Dedifferentiated amniotic fluid mesenchymal stem cell (primary cell): ENCODE results near the gene LDLRAD4.
"Not testable (repeated sequence)": the region's sequence is repeated elsewhere in the genome, so short reads cannot be mapped to it uniquely, and the experiment has no call there.

Experiments used
- DNase-seq: peaks from one replicate; pipeline ENCODE4 v3.0.0-alpha.2; 2016; ENCODE audit errors: extremely low spot score

Gene LDLRAD4

DNA sequence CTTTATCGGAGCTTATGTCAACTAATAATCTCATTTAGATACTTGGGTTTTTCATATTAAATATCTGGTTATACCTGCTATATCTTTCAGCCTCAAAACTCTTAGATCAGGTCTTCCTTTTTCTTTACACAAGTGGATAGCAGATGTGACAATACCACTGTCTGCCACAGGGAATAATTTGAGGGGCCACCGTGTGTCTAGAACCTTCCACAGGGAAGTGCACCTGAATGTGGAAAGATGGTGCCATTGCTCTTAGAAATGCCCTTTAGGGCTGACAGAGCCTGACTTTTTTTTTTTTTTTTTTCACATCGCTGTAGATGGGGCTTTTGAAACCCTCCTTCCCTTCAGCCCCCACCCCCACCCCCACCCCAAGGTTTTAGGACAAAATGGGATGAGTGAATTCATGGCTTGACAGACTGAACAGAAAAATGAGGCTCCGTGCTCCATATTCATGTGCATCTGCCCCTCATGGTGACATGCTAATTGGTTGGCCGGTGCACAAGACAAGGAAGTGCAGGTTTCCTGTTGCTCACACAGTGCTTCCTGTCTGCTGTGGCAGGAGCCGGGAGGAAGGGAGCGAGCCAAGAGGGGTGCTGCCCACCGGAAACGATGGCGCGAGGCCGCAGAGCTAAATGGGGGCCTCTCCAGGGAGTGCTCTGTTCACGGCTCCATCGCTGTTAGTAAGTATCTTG lies 246.0 kb downstream of the LDLRAD4 start:
- DNase-seq = no peak

DNA sequence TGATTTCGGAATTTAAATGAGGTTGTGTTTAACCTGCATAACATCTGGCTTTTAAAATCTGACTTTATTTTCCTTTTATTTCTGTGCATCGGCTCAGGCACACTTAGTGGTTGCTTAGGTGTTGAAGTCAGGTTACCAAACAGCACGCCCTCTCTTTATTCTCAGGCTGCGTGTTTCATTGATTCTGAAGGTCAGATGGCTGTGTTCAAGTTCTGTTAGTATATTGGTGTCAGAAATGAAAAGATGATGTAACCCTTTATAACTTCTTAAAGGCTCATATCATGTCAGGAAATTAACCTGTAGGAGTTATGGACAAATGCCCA lies 246.5 kb downstream of the LDLRAD4 start:
- DNase-seq = no peak

DNA sequence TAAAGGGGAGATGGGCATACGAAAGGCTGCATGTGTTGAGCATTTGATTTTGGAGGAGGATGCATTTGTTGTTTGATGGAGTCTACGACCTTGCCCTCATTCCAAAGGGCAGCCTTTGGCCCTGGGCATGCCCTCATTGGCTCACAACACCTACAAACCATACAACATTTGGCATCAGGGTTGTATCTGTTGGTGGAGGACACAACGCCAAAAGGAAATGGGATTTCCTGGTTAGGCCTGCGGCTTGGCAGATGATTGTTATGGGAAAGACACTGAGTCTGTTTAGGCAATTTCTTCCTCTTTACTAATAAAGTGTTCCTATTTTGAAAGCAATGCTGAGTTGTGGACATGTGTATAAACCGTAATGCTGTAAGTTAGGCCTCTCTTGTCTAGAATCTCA lies 246.9 kb downstream of the LDLRAD4 start:
- no peak for DNase-seq

DNA sequence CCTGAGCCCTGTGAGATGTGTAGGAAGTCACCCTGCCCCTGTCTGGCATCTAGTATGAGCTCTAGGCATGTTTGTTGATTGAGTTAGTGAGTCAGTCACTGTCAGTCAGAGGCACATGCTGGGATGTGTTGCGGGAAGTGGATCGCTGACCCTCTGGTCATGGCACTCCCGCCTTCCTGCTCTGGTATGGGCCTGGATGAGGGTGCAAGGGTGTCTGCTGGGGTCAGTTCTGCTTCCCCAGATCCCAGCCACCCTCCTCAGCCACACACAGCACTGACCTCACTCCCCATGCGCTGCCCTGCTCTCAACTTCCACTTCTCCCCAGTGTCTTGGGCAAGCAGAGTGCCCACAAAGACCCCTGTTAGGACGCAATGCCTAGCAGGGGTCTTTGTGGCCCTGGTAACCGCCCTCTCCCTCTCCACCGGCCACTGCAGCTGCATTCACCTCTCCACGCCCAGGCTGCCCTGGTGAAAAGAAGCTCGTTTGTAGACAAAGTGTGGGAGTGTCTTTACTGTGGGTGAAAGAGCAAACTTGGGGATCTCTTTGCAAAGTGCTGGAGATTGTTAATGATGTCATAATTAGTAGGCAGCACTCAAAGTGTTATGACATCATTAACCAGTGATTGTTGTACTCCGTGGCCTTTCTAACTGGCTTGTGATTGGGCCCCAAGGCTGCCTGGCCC lies 252.1 kb downstream of the LDLRAD4 start:
- no peak for DNase-seq

DNA sequence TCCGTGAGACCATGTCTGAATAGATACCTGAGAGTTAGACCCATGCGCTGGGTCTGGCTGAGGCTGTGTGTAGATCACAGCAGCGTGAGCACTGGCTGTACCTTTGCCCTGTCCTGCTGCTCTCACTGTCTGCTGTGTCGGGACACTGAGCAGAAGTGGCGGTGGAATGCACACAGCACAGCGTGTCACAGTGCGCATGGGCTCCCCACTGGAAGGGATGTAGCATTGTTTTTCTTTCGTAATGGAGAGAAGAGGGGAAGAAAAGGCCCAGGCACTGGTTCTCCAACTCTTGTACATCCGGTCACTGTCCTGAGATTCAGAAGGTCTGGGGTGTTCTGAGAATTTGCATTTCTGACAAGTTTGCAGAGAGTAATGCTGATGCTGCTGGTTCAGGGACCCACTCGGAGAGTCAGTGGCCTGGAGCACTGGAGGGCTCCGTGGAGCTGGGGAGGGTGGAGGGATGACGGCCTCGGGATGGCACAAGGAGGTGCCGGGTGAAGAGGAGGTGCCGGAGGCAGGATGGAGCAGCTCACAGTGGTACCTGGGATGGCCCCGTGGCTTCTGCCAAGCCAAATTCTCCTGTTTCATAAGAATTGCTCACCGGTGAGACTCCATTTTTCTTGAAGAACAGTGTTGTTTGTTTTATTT lies 252.8 kb downstream of the LDLRAD4 start:
- DNase-seq = no peak

DNA sequence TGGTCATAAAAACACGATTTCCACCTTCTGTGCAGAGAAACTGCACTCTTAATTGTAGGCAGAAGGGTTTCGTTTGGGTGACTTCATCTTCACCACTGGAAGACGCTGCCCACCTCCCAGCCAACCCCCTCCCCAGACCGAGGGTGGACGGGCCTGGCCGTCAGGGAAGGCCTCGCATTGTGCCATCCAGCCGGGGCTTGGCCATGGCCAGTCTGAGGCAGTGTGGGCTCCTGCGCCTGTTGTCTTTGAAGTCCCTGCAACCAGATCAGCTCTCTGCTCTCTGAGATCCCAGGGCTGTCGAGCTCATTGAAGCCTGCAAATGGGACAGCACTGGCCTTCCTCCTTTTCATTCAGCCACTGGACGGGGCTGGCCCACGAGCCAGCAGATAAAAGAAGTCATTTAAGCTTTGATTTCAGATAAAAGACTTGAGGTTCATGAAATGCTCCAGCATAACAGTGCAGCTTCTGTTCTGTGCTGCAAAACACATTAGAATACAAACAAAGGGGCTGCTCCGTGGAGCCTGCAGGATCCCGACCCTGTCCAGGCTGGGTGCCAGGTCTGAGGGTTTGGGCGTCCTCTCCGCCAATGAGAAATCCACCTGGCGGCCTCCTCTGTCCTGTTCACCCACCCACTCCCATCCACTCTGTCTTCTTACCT lies 253.5 kb downstream of the LDLRAD4 start:
- DNase-seq = no peak

DNA sequence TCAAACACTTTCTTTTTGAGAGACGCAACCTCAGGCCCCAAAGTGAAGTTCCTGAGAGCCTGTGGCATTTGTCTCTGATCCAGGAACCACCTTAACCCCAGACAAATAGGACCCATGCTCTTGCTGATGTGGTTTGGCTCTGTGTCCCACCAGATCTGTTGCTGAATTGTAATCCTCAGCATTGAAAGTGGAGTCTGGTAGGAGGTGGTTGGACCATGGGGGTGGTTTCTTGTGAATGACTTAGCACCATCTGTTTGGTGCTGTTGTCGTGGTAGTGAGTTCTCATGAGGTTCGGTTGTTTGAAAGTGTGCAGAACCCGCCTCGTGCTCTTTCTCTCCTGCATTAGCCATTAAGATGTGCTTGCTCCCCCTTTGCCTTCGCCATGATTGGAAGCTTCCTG lies 255.2 kb downstream of the LDLRAD4 start:
- no peak for DNase-seq

DNA sequence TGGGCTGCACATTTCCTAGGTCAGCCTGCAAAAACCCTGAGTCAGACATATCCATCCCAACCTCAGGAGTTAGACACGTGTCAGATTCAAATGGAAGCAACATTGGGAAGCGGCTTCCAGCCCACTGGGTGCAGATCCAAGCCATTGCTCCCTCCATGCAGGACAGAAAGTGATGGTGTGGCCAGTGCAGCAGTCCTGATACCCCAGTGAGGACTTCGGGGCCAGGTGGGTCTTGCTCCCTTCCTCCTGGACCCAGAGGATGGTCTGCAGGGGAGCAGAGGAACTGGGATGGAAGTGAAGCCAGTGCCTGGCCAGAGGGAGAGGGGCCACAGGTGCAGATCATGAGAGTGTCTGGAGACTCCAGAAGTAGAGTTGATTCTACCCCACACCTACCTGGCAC lies 255.8 kb downstream of the LDLRAD4 start:
- DNase-seq = no peak

DNA sequence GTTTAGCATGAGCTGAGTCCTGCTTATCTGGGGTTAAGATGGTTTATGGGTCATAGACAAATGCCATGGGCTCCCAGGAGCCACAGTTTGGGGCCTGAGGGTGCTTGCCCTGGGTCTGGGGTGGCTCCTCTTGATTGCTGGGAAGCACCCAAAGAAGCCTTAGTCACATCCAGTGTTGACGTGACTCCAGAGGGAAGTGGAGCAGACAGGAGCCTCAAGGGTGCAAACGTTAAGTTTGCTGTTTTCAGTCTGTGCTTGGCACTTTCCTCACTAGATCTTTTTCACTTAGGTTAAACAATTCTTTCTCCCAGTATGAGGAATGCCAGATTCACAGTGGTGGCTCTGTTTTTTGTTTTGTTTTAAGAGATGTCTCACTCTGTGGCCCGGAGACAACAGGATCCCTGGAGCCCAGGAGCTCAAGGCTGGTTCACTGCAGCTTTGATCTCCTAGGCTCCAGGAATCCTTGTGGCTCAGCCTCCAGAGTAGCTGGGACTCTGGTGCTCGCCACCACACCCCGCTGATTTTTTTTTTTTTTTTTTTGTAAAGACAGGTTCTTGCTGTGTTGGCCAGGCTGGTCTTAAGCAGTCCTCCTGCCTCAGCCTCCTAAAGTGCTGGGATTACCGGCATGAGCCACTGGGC lies 256.5 kb downstream of the LDLRAD4 start:
- no peak for DNase-seq

DNA sequence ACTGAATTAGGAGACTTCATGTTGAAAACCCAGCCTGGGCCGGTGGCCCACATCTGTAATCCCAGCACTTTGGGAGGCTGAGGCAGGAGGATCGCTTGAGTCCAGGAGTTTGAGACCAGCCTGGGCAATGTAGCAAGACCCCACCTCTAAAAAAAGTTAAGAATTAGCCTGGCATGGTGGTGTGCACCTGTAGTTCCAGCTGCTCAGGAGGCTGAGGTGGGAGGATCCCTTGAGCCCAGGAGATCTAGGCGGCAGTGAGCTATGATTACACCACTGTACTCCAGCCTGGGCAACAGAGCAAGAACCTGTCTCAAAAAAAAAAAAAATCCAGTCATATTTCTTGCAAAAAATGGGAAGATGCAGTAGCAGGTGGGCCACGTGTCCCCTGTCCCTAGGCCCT lies 257.8 kb downstream of the LDLRAD4 start:
- not testable (repeated sequence) for DNase-seq

DNA sequence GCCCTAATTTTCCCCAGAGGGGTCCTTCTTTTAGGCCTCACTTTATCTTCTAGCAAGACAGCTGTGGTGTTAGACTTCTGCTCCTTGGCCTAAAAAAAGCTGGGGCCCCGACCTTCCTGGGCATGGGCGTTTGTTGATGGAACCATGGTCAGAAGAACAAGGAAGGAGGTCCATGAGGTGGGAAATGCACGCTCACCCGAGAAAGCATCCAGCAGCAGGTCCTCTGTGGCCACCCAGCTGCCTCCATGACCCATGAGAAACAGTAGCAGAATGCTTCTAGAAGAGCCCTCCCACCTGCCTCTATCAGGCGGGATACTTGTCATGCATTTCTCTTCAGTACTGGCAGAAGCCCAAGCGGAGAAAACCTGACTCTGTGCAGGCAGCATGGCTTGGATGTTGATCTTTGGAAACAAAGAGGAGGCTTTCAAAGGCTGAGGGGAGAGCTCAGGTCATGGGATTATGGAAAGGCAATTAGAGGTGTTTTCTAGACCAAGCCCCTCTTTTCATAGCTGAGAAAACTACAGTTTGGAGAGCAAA lies 258.7 kb downstream of the LDLRAD4 start:
- no peak for DNase-seq

DNA sequence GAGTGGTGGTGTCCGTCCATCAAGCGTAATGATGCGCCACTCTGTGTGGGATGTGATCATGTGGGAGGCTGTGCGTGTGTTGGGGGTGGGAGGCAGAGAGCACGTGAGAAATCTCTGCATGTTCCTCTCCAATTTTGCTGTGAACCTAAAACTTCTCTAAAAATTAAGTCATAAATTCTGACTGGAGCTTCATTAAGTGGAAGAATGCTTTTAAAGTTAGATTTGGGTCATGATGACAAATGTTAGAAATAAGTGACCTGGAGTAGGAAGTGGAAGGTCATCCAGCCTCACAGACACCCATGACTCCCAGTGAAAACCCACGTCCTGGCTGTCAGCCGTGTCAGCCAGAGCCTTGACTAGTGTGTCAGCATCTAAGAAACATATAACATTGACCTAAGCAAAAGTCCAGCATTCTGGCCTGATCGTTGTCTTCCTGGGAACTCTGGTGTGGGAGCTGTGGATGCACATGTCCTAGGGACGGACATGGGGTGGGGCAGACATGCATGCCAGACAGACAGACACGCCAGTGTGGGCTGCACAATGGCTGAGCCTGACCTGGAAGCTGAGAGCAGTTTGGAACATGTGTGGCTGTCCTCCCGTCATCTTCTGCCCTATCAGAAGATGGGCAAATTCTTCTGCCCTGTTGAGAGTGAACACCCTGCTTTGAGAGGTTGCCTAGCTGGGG lies 262.2 kb downstream of the LDLRAD4 start:
- no peak for DNase-seq

DNA sequence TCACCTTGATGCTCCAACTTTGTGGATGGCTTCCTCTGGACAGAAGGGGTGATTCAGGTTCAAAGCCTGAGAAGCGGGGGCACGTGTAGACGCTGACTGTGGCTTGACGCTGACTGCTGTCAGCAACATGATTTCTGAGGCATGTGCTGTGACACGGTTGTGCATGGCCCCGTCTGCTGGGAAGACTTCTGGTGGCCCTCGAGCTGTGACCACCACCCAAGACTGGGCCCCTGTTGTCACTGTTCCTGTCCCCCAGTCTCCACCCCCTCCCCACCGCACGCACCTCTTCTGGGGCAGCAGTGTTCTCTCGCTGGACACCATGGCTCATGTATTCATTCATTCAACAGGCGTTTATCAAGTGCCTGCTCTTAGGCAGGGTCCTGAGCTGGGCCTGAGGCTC lies 262.8 kb downstream of the LDLRAD4 start:
- no peak for DNase-seq

DNA sequence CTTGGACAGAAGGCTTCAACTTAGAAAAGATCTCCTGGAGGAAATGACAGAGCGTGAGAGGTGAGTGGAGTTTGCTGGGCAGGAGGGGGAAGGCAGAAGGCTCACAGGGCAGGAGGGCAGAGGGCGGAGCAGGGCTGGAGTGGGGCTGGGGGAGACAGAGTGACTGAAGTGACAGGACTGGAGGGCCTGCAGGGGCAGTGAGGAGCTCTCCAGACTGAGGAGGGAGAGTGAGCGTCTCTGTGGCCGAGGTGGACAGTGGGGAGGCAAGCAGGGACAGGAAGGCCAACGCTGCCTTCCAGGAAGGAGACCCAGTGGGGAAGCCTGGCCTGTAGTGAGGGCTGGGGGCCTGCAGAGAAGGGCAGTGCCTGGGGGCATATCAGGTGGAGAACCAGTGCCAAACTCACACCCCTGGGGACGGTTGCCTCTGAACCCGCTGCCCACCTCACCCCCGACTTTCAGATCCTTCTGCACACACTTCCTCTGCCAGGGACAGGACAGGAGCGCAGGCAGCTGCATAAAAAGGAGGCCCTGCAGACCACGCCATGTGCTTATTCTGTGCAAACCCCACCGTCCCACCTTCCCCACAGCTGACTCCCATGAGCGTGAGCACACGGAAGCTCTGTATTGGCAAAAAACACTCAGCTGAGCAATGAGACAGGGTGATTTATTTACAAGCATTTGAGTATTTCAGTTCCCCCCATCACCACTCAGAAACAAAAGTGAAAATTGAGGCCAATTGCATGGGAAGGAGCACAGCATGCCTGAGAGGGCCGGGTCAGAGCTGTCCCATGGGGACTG lies 263.5 kb downstream of the LDLRAD4 start:
- no peak for DNase-seq

DNA sequence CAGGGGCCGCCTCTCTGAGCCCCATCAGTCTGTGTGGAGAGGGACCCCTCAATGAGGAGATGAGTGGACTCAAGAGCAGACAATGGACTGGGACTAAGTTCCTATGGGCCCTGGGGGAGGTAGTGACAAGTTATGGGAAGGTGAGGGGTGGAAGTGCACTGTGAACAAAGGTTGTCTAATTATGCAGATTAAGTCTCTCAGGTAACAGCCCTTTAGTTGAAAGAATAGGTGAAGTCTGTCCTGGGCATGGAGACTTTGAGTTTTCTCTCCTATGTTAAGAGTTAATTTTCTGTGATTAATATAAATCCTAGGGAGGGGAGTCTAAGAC lies 264.0 kb downstream of the LDLRAD4 start:
- no peak for DNase-seq

DNA sequence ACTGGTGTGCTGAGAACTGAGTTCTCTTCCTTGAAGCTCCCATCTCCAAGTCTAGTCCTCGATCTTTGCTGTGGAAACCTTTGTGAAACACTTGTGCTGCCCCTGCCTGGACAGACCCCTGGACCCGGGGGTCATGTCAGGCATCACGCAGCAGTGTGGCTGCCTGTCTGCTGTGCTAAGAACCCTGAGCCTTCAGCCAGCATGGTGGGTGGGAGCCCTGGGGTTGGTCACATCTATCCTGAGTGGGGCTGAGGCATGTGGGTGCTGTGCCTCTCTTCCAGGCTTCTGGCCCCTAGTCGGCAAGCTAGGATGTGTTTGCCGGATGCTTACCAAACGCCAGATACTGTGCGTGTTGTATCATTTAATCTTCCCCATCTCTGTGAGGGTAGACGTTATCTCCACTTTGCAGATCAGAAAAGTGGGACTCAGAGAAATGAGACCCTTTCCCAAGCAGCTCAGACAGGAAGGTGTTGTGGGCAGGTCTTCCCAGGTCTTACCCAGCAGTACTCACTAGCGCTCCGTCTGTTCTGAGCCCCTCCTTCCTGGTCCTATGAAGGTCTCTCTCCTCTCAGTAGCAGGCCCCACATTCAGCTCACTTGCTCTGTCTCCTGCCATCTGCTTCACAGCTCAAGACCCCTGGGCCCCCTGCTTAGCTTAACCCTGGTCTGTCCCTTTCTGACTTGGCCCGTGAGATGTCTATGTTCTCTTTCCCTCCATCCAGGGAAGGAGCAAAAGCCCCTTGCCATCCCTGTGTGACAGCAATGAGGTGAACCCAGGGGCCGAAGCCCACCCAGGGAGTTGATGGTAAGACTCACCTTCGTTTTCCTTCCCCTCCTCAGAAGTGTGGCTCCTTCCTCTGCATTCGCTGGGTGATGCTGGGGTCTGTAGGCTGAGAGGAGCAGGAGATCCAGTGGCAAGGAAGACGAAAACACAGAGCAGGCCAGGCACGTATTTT lies 265.0 kb downstream of the LDLRAD4 start:
- no peak for DNase-seq

DNA sequence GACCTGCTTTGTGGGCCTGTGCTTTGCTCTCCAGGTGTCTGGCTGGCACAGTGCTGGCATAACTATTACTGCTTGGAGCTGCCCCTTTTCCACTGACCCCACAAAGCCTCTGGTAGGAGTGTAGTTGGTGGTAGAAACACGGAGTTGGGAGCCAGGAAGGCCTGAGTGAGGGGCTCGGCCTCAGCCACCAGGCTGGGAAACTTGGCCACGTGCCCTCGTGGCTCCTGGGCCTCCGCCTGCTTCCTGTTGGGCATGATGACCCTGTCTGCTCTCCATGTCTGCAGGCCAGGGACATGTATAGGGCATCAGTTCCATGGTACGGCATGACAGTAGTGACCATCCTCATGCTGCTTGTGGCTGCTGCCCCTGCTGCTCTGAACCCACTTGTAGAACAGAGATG lies 266.6 kb downstream of the LDLRAD4 start:
- no peak for DNase-seq

DNA sequence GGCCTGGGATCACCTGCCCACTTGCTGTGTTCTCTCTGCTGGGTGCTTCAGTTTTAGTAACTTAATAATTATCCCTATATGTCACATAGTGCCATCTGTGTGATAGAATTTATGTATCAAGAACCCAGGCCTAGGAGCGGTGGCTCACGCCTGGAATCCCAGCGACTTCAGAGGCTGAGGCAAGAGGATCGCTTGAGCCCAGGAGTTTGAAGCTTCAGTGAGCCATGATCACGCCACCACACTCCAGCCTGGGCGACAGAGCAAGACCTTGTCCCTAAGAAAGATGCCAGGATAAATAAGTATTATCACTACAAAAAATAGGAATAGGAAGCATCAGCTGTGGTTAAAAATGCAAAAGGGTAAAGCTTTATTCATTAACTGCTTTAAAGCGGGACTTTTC lies 267.0 kb downstream of the LDLRAD4 start:
- no peak for DNase-seq

DNA sequence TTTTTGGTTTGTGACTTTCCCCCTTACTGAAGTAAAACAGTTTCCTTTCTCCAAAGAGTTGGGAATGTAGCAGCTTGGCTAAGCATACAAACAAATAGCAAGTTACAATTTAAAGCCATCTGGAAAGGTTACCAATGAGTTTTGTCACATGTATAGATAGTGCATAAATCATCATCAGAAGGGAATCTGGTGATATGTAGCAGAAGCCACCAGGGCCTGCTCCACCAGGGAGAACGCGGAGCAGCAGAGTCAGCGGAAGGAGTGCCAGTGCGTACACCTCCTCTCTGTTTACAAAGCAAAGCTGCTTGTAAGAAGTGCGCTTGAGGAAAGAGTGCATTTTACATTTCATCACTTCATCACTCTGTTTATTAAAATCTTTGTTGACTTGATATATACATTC lies 267.7 kb downstream of the LDLRAD4 start:
- no peak for DNase-seq

DNA sequence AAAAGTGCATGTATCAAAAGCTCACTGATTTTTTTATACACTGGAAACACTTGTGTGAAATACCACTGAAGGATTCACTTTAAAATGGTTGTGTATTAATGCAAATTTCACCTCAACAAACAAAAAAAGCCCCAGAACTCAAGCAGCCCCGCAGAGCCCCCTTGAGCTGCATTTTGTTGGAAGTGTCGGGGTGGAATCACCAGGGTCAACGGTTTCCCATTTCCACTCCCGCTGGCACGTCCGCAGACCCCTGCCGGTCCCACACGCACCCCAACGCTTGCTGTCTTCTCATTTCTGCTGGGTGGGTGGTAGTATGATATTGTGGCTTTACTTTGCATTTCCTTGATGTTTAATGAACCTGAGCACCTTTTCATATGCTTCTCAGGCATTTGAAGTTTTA lies 268.1 kb downstream of the LDLRAD4 start:
- no peak for DNase-seq
